Astrocyte (in vitro differentiated cells and primary cell): ENCODE measurements around the gene YPEL1. TPM values are rescaled to one million over a fixed set of nuclear protein-coding genes. Genes with fewer than 3 reads are reported as not detected.
A peak's percentile ranks its signal among the peaks of the same experiment; 100 is the strongest.

Source experiments
- DNase-seq: peaks from one replicate; pipeline ENCODE4 v3.0.0-alpha.2; 2010; ENCODE audit warnings: low read depth
- FAIRE-seq: peaks from 2 replicates; lab custom pipeline; 2011; peaks lifted over from hg19 to GRCh38; lab: Jason Lieb, UNC
- H2AFZ ChIP-seq: 2 replicates; pipeline ENCODE4 v1.6.0; 2012; ENCODE audit warnings: low read depth, low read length, inconsistent platforms
- H3K27ac ChIP-seq: 2 replicates; pipeline ENCODE4 v1.5.1; 2011; ENCODE audit warnings: low read depth, low read length, inconsistent platforms
- H3K27me3 ChIP-seq: 2 replicates; pipeline ENCODE4 v1.6.0; 2011; ENCODE audit warnings: low read length, inconsistent platforms; ENCODE audit not compliant: insufficient read depth
- H3K36me3 ChIP-seq: 2 replicates; pipeline ENCODE4 v1.5.1; 2011; ENCODE audit warnings: low read length, inconsistent platforms; ENCODE audit not compliant: insufficient read depth
- H3K4me1 ChIP-seq: 2 replicates; pipeline ENCODE4 v1.5.1; 2011; ENCODE audit warnings: low read length, inconsistent platforms; ENCODE audit not compliant: insufficient read depth
- H3K4me2 ChIP-seq: 2 replicates; pipeline ENCODE4 v1.6.0; 2012; ENCODE audit warnings: low read length, inconsistent platforms
- H3K4me3 ChIP-seq: 2 replicates; pipeline ENCODE4 v1.5.1; 2011; ENCODE audit warnings: low read depth, mild to moderate bottlenecking, low read length, inconsistent platforms; ENCODE audit not compliant: insufficient read depth
- H3K79me2 ChIP-seq: 2 replicates; pipeline ENCODE4 v1.6.0; 2012; ENCODE audit warnings: mild to moderate bottlenecking, low read length, inconsistent platforms; ENCODE audit not compliant: insufficient read depth
- H3K9ac ChIP-seq: 2 replicates; pipeline ENCODE4 v1.6.0; 2012; ENCODE audit warnings: mild to moderate bottlenecking, low read length, inconsistent platforms
- H3K9me3 ChIP-seq: 2 replicates; pipeline ENCODE4 v1.5.1; 2012; ENCODE audit warnings: low read depth, mild to moderate bottlenecking, low read length, inconsistent platforms; ENCODE audit not compliant: insufficient read depth
- H4K20me1 ChIP-seq: 2 replicates; pipeline ENCODE4 v1.6.0; 2012; ENCODE audit warnings: low read length, inconsistent platforms; ENCODE audit not compliant: insufficient read depth
- H3K27ac Mint-ChIP-seq: one replicate; pipeline ENCODE4 v1.8.0; 2021; ENCODE audit warnings: mild to moderate bottlenecking, mixed read lengths; ENCODE audit not compliant: unreplicated experiment
- H3K27me3 Mint-ChIP-seq: one replicate; pipeline ENCODE4 v1.8.0; 2021; ENCODE audit warnings: low read depth, mixed read lengths; ENCODE audit not compliant: unreplicated experiment
- H3K36me3 Mint-ChIP-seq: one replicate; pipeline ENCODE4 v1.8.0; 2021; ENCODE audit warnings: low read depth, mixed read lengths; ENCODE audit not compliant: unreplicated experiment
- H3K4me1 Mint-ChIP-seq: one replicate; pipeline ENCODE4 v1.8.0; 2021; ENCODE audit warnings: low read depth, mixed read lengths; ENCODE audit not compliant: unreplicated experiment
- H3K4me3 Mint-ChIP-seq: one replicate; pipeline ENCODE4 v1.8.0; 2021; ENCODE audit warnings: mild to moderate bottlenecking, moderate library complexity, mixed read lengths; ENCODE audit not compliant: unreplicated experiment
- H3K9me3 Mint-ChIP-seq: one replicate; pipeline ENCODE4 v1.8.0; 2021; ENCODE audit warnings: mild to moderate bottlenecking, mixed read lengths; ENCODE audit not compliant: unreplicated experiment
- EZH2 ChIP-seq: IDR thresholded peaks from 2 replicates; pipeline ENCODE4 v1.6.1; 2012; ENCODE audit warnings: mild to moderate bottlenecking, low read length, inconsistent platforms; ENCODE audit not compliant: insufficient read depth
- total RNA-seq: library from RNA; stranded (reverse); gene quantifications from 2 replicates; pipeline ENCODE4 v1.2.1, GENCODE V29; 2021
- TF ChIP-seq, protein P1 (sequence below): IDR thresholded peaks from 2 replicates; pipeline ENCODE4 v1.5.1; 2011; ENCODE audit warnings: low read depth, mild to moderate bottlenecking, inconsistent platforms, low read length, moderate library complexity; ENCODE audit not compliant: insufficient read depth

The YPEL1 gene
- total RNA-seq, 1 donor from 2014 or later, result 0.86 TPM

GRCh38 chr22:21699643-21700042 lies 36.0 kb downstream of the YPEL1 start:
- Histone ChIP-seq H3K9ac (no peak overlapping the region), H2AFZ (no peak overlapping the region), H3K9me3 (no peaks in the 10 kb centered on the region), H3K36me3 (peaks cover 6% of the 10 kb centered on the region), H3K4me1 (peaks cover 27% of the 10 kb centered on the region), H3K79me2 (no peaks in the 10 kb centered on the region), H3K27me3 (no peaks in the 10 kb centered on the region), H3K27ac (no peak overlapping the region), H3K4me3 (no peak overlapping the region), H4K20me1 (no peaks in the 10 kb centered on the region), H3K4me2 (no peak overlapping the region)
- no peak for FAIRE-seq
- peaks cover 11% of the 10 kb centered on the region for H3K4me1 Mint-ChIP-seq
- DNase-seq, result no peak
- peaks cover 19% of the 10 kb centered on the region for H3K36me3 Mint-ChIP-seq
- no peak overlapping the region for H3K27ac Mint-ChIP-seq
- H3K4me3 Mint-ChIP-seq, result no peak overlapping the region
- H3K9me3 Mint-ChIP-seq, result no peaks in the 10 kb centered on the region
- TF ChIP-seq, protein P1, sequence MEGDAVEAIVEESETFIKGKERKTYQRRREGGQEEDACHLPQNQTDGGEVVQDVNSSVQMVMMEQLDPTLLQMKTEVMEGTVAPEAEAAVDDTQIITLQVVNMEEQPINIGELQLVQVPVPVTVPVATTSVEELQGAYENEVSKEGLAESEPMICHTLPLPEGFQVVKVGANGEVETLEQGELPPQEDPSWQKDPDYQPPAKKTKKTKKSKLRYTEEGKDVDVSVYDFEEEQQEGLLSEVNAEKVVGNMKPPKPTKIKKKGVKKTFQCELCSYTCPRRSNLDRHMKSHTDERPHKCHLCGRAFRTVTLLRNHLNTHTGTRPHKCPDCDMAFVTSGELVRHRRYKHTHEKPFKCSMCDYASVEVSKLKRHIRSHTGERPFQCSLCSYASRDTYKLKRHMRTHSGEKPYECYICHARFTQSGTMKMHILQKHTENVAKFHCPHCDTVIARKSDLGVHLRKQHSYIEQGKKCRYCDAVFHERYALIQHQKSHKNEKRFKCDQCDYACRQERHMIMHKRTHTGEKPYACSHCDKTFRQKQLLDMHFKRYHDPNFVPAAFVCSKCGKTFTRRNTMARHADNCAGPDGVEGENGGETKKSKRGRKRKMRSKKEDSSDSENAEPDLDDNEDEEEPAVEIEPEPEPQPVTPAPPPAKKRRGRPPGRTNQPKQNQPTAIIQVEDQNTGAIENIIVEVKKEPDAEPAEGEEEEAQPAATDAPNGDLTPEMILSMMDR, result no peak
- no peak for TF ChIP-seq EZH2
- H3K27me3 Mint-ChIP-seq, result no peaks in the 10 kb centered on the region

DNA sequence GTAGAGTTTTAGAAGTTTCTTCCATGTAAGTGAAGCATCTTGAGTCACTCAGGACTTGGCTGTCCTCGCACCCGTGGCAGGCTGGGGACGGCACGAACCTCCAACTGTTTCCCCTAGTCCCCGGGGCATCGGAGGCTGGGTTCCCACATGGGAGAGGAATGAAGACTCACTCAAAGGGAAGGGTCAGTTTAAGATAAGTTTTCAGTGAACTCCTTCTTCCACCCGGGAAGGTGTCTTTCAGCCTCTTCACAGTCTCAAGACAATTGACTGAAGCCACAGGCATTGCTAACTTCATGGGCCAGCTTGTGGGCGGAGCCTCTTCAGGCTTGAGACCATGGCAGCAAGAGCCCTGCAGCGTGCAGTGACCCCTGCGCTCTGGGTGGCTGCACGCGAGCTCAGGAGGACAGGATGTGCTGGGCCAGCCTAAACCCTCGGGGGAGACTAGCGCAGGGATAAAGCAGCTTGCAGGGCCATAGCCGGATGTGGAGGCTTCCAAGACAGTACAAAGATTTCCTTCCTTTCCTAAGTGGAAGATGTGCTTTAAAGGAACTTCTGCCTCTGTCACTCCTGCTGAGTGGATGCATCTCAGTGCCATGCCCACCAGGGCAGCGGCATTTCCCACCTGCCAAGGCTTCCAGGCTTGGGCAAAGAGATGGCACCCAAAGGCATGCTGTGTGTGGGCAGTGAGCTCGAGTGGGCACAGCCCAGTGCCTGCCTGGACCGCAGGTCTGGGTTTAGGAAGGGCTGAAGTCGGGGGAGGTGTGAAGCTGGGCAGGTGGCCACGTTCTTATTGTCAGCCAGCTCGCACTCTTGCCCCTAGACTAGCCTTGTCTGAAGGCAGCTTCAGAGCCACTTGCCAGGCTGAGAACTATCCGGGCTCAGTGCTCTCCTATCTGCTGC lies 36.9 kb downstream of the YPEL1 start:
- TF ChIP-seq EZH2, result no peak
- TF ChIP-seq, protein P1, result no peak
- Mint-ChIP-seq H3K27ac (peak overlapping the region; percentile 26), H3K9me3 (no peaks in the 10 kb centered on the region), H3K27me3 (no peaks in the 10 kb centered on the region), H3K4me3 (no peak overlapping the region), H3K36me3 (peaks cover 19% of the 10 kb centered on the region), H3K4me1 (peaks cover 11% of the 10 kb centered on the region)
- Histone ChIP-seq H3K4me2 (peak overlapping the region; percentile 45), H2AFZ (no peak overlapping the region), H3K4me3 (no peak overlapping the region), H4K20me1 (no peaks in the 10 kb centered on the region), H3K9ac (peak overlapping the region; percentile 73), H3K9me3 (no peaks in the 10 kb centered on the region), H3K27me3 (no peaks in the 10 kb centered on the region), H3K36me3 (peaks cover 6% of the 10 kb centered on the region), H3K4me1 (peaks cover 27% of the 10 kb centered on the region), H3K79me2 (no peaks in the 10 kb centered on the region), H3K27ac (peak overlapping the region; percentile 86)
- FAIRE-seq (no peak), DNase-seq (no peak)

DNA sequence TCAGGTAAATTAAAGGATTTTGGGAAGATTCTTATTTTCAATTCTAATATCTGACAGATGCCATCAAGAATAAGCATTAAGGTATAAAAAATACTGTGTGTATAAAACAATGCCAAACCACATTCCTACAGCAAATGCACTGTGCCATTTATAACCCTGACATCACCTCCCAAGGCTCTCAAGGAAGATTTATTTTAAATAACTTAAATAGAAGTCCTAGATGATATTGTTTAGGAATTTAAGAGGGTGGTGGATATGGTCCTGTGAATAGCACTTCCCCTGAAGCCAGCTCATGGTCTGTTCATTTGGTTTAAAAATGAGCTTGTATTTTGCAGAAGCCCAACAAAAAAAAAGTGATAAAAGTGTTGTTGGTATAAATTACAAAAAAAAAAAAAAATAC lies 37.7 kb downstream of the YPEL1 start:
- Histone ChIP-seq H3K27me3 (no peaks in the 10 kb centered on the region), H2AFZ (no peak overlapping the region), H3K9me3 (no peaks in the 10 kb centered on the region), H3K27ac (peak overlapping the region; percentile 86), H4K20me1 (no peaks in the 10 kb centered on the region), H3K4me3 (no peak overlapping the region), H3K9ac (peak overlapping the region; percentile 73), H3K36me3 (peaks cover 6% of the 10 kb centered on the region), H3K79me2 (no peaks in the 10 kb centered on the region), H3K4me2 (peak overlapping the region; percentile 8), H3K4me1 (peaks cover 27% of the 10 kb centered on the region)
- Mint-ChIP-seq H3K36me3 (peaks cover 21% of the 10 kb centered on the region), H3K27ac (peak overlapping the region; percentile 26), H3K27me3 (no peaks in the 10 kb centered on the region), H3K9me3 (no peaks in the 10 kb centered on the region), H3K4me1 (peaks cover 11% of the 10 kb centered on the region), H3K4me3 (no peak overlapping the region)
- TF ChIP-seq, protein P1, result no peak
- TF ChIP-seq EZH2, result no peak
- FAIRE-seq (no peak), DNase-seq (peak; percentile 74)
